Activated T-helper 17 cell treated with anti-CD3 and anti-CD28 coated beads, Interleukin-2, amount 50 U/mL, for 72 hours (primary cell): ENCODE data around the gene MICAL3. TPM values are rescaled to one million over a fixed set of nuclear protein-coding genes. Genes with fewer than 3 reads are reported as not detected.

Source experiments
- ATAC-seq: fragments of 150-1000 bp; cut with Tn5 transposase; replicated peaks from 2 replicates; pipeline ENCODE4 v1.10.0; 2021; ENCODE audit warnings: mild to moderate bottlenecking, moderate library complexity
- H3K27ac Mint-ChIP-seq: one replicate; pipeline ENCODE4 v1.8.0; 2022; ENCODE audit warnings: mixed read lengths
- H3K27me3 Mint-ChIP-seq: one replicate; pipeline ENCODE4 v1.8.0; 2022; ENCODE audit warnings: mixed read lengths
- H3K36me3 Mint-ChIP-seq: one replicate; pipeline ENCODE4 v1.8.0; 2022; ENCODE audit warnings: low read depth, mild to moderate bottlenecking, mixed read lengths
- H3K4me1 Mint-ChIP-seq: one replicate; pipeline ENCODE4 v1.8.0; 2022; ENCODE audit warnings: mixed read lengths
- H3K4me3 Mint-ChIP-seq: one replicate; pipeline ENCODE4 v1.8.0; 2022; ENCODE audit warnings: mild to moderate bottlenecking, mixed read lengths
- H3K9me3 Mint-ChIP-seq: one replicate; pipeline ENCODE4 v1.8.0; 2022; ENCODE audit warnings: mixed read lengths
- total RNA-seq, 2 donors: library from RNA; stranded (reverse); gene quantifications; one replicate each; pipeline ENCODE4 v1.2.3, GENCODE V29; 2022

The MICAL3 gene
- total RNA-seq, 2 donors from 2014 or later, result 28.7 to 38.5 TPM

- Mint-ChIP-seq H3K36me3 (peaks cover 7% of the 10 kb centered on the region), H3K4me3 (no peak overlapping the region), H3K4me1 (peaks cover 4% of the 10 kb centered on the region), H3K27me3 (no peaks in the 10 kb centered on the region), H3K27ac (no peak overlapping the region), H3K9me3 (no peaks in the 10 kb centered on the region)
- peak; percentile 72 for ATAC-seq
These were observed 281.8 kb downstream of the MICAL3 start for GRCh38 chr22:17742527-17742902.

GRCh38 chr22:17741866-17742526, 282.4 kb downstream of the MICAL3 start:
- Mint-ChIP-seq H3K36me3 (peaks cover 12% of the 10 kb centered on the region), H3K4me3 (no peak overlapping the region), H3K4me1 (peaks cover 4% of the 10 kb centered on the region), H3K27ac (no peak overlapping the region), H3K27me3 (no peaks in the 10 kb centered on the region), H3K9me3 (no peaks in the 10 kb centered on the region)
- no peak for ATAC-seq

- no peak for ATAC-seq
- H3K27me3 Mint-ChIP-seq, result no peaks in the 10 kb centered on the region
- H3K4me3 Mint-ChIP-seq, result no peak overlapping the region
- peaks cover 28% of the 10 kb centered on the region for H3K36me3 Mint-ChIP-seq
- no peaks in the 10 kb centered on the region for H3K9me3 Mint-ChIP-seq
- H3K27ac Mint-ChIP-seq, result no peak overlapping the region
- H3K4me1 Mint-ChIP-seq, result no peaks in the 10 kb centered on the region
These were observed 285.0 kb downstream of the MICAL3 start for GRCh38 chr22:17739196-17739975.

DNA sequence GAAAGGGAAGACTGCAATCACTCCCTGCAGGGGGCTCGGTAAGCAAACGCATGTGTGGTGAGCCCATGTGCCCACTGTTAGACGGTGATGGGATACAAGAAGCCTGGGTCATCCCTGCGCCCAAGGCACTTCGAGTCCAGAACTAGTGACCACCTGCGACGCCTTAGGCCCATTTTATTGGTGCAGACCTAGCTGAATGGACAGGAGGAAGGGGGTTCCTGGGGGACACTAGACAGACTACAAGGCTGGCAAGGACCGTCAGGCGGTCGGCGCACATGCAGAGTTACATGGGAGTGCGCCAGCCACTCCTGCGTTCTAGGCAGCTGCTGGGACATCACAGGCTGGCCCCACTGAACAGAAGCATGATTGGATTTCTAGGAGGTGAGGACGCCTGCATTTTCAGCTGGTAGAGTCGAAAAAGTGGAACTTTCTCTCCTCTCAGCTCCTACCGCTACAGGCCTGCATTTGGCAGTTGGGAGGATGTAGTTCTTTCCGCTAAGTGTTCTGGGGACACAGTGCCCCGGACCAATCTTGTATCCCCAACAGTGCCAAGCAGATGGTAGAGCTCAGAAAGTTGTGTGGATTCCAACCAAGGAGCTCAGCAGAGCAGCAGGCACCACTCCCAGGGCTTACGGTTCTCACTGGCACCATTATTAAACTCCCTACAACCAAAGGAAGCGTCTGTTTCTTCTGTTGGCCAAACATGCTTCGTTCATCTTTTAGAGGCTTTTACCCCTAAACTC, 285.8 kb downstream of the MICAL3 start:
- no peak for ATAC-seq
- Mint-ChIP-seq H3K27me3 (no peaks in the 10 kb centered on the region), H3K27ac (no peak overlapping the region), H3K36me3 (peaks cover 36% of the 10 kb centered on the region), H3K4me3 (no peak overlapping the region), H3K9me3 (no peaks in the 10 kb centered on the region), H3K4me1 (peaks cover 7% of the 10 kb centered on the region)

Other genes with a start within 250 kb of the MICAL3 start
- 10 to 100 TPM; 53.4 to 70.5 TPM for gene PEX26, start 53.4 kb upstream of the MICAL3 start, total RNA-seq
- 1 to 10 TPM; 4.7 to 6.6 TPM for gene TUBA8, start 86.2 kb upstream of the MICAL3 start, total RNA-seq
- 1 to 10 TPM; 1.9 to 2.5 TPM for gene USP18, start 125.6 kb upstream of the MICAL3 start, total RNA-seq